Peyer's patch (tissue), 4 donors: ENCODE data around the gene NOP56.

Source experiments
- POLR2A ChIP-seq, 2 donors: fragments of 450-650 bp; IDR thresholded peaks; one replicate each; pipeline ENCODE4 v1.5.1; 2017; ENCODE audit warnings: antibody characterized with exemption in 2 of 2, mild to moderate bottlenecking in 2 of 2, moderate library complexity in 2 of 2
- TF ChIP-seq, protein P1 (sequence below), 6 experiments: fragments of 450-650 bp in 4 of 6; fragments of 200-600 bp in 2 of 6; sonication (generic) in 1 of 6; IDR thresholded peaks; one replicate each; pipeline ENCODE4 v1.5.1; 2017 to 2019; ENCODE audit warnings: antibody characterized with exemption in 6 of 6, mild to moderate bottlenecking in 3 of 6, moderate library complexity in 1 of 6

DNA sequence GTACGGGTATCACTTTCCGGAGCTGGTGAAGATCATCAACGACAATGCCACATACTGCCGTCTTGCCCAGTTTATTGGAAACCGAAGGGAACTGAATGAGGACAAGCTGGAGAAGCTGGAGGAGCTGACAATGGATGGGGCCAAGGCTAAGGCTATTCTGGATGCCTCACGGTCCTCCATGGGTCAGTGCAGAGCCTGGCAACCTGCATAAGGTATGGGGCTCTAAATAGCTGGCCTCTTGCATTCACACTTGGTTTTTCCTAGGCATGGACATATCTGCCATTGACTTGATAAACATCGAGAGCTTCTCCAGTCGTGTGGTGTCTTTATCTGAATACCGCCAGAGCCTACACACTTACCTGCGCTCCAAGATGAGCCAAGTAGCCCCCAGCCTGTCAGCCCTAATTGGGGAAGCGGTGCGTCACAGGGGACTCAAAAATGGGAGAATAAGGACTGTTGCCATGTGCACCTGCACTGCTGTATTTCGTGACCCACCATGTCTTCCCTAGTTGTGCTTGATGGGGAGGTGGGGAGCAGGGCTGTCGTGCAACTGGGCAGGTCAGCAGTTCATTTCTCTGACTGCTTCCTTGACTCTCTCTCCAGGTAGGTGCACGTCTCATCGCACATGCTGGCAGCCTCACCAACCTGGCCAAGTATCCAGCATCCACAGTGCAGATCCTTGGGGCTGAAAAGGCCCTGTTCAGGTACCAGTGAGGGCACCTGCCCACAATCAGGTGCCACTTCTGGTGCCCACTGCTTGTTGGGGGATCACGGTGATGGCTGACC lies 3.1 kb downstream of the NOP56 start:
- no peak for TF ChIP-seq POLR2A (IDR thresholded peaks at IDR 0.05)
- TF ChIP-seq, protein P1, sequence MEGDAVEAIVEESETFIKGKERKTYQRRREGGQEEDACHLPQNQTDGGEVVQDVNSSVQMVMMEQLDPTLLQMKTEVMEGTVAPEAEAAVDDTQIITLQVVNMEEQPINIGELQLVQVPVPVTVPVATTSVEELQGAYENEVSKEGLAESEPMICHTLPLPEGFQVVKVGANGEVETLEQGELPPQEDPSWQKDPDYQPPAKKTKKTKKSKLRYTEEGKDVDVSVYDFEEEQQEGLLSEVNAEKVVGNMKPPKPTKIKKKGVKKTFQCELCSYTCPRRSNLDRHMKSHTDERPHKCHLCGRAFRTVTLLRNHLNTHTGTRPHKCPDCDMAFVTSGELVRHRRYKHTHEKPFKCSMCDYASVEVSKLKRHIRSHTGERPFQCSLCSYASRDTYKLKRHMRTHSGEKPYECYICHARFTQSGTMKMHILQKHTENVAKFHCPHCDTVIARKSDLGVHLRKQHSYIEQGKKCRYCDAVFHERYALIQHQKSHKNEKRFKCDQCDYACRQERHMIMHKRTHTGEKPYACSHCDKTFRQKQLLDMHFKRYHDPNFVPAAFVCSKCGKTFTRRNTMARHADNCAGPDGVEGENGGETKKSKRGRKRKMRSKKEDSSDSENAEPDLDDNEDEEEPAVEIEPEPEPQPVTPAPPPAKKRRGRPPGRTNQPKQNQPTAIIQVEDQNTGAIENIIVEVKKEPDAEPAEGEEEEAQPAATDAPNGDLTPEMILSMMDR (IDR thresholded peaks at IDR 0.05) = no peak
